SJCRH30 (cell line): ENCODE data around the gene A4GNT. TPM values are rescaled to one million over a fixed set of nuclear protein-coding genes. Genes with fewer than 3 reads are reported as not detected.
"Not testable (repeated sequence)": the region's sequence is repeated elsewhere in the genome, so short reads cannot be mapped to it uniquely, and the experiment has no call there.

Experiments
- DNase-seq, 2 experiments: peaks; one replicate each; pipeline ENCODE4 v3.0.0-alpha.2; 2015 to 2020
- H3K27ac ChIP-seq: fragments of 250-450 bp; sonication (Bioruptor Pico); 2 replicates; pipeline ENCODE4 v1.5.1; 2020; ENCODE audit warnings: mild to moderate bottlenecking, moderate library complexity
- H3K27me3 ChIP-seq: fragments of 250-450 bp; sonication (Bioruptor Pico); 2 replicates; pipeline ENCODE4 v1.5.1; 2020; ENCODE audit warnings: mild to moderate bottlenecking, moderate library complexity
- H3K36me3 ChIP-seq: fragments of 250-450 bp; sonication (Bioruptor Pico); 2 replicates; pipeline ENCODE4 v1.5.1; 2020; ENCODE audit warnings: mild to moderate bottlenecking, moderate library complexity
- H3K4me1 ChIP-seq: fragments of 250-450 bp; sonication (Bioruptor Pico); 2 replicates; pipeline ENCODE4 v1.5.1; 2020; ENCODE audit warnings: mild to moderate bottlenecking, moderate library complexity
- H3K4me3 ChIP-seq: fragments of 250-450 bp; sonication (Bioruptor Pico); 2 replicates; pipeline ENCODE4 v1.5.1; 2020; ENCODE audit warnings: mild to moderate bottlenecking, moderate library complexity
- H3K9me3 ChIP-seq: fragments of 250-450 bp; sonication (Bioruptor Pico); replicated peaks from 2 replicates; pipeline ENCODE4 v1.5.1; 2020; ENCODE audit warnings: mild to moderate bottlenecking, moderate library complexity
- total RNA-seq: library from RNA; depleted of rRNA; stranded (reverse); fragments of >200 nt; shearing (Covaris generic); gene quantifications from 2 replicates; pipeline ENCODE4 v1.2.3, GENCODE V29; 2014

A4GNT gene
- total RNA-seq, 1 experiment from 2014 or later: 0.16 TPM

DNA sequence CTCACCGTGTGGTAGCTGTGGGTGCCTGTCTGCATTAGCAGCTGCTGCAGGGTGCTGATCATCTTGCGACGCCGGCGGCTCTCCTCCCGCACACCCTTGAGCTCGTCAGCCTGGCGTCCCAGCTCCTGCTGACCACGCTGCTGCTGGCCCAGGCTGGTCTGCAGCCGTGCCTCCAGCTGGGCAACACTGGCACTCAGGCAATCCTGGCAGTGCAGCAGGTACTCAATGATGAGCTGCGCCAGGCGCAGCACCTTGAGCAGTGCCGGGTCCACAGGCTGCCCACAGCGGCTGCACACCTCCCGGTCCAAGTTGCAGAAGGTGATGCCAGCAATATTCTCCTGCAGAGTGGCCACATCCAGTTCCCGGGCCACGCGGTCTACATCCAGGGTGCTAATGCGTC, 28.7 kb downstream of the A4GNT start:
- Histone ChIP-seq H3K4me3 (no peak overlapping the region), H3K36me3 (peaks cover 13% of the 10 kb centered on the region), H3K4me1 (no peaks in the 10 kb centered on the region), H3K27me3 (no peaks in the 10 kb centered on the region), H3K27ac (no peak overlapping the region), H3K9me3 (no peaks in the 10 kb centered on the region)
- DNase-seq: no peak

DNA sequence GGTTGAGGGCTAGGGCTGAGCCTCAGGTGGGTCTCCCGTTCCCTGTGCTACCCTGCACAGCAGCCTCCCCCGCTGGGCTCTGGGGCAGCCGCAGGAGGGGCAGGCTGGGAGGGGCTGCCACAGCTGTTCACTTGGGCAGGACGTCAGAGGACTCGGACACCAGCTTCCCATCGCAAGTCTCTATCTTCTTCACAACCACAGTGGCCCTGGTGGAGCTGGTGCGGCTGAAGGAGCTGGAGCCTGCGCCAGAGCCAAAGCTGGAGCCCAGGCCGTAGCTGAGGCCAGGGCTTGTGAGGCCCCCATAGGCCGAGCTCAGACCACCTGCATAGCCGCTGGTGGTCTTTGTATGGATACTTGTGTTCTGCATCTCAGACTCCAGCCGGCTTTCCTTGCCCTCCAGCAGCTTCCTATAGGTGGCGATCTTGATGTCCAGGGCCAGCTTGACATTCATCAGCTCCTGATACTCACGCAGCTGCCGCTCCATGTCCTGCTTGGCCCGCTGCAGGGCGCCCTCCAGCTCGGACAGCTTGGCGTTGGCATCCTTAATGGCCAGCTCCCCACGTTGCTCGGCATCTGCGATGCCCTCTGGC, 30.7 kb downstream of the A4GNT start:
- not testable (repeated sequence) for H3K4me3 ChIP-seq, H3K9me3 ChIP-seq, H3K27ac ChIP-seq, H3K4me1 ChIP-seq, H3K27me3 ChIP-seq
- peaks cover 16% of the 10 kb centered on the region for H3K36me3 ChIP-seq
- DNase-seq: peak in 1 of 2 experiments; percentile 16

- Histone ChIP-seq H3K9me3 (no peaks in the 10 kb centered on the region), H3K4me1 (no peaks in the 10 kb centered on the region), H3K27ac (no peak overlapping the region), H3K36me3 (peaks cover 24% of the 10 kb centered on the region), H3K4me3 (no peak overlapping the region), H3K27me3 (no peaks in the 10 kb centered on the region)
- DNase-seq: no peak
Measured at GRCh38 chr3:138099417-138099816, 32.8 kb downstream of the A4GNT start.

DNA sequence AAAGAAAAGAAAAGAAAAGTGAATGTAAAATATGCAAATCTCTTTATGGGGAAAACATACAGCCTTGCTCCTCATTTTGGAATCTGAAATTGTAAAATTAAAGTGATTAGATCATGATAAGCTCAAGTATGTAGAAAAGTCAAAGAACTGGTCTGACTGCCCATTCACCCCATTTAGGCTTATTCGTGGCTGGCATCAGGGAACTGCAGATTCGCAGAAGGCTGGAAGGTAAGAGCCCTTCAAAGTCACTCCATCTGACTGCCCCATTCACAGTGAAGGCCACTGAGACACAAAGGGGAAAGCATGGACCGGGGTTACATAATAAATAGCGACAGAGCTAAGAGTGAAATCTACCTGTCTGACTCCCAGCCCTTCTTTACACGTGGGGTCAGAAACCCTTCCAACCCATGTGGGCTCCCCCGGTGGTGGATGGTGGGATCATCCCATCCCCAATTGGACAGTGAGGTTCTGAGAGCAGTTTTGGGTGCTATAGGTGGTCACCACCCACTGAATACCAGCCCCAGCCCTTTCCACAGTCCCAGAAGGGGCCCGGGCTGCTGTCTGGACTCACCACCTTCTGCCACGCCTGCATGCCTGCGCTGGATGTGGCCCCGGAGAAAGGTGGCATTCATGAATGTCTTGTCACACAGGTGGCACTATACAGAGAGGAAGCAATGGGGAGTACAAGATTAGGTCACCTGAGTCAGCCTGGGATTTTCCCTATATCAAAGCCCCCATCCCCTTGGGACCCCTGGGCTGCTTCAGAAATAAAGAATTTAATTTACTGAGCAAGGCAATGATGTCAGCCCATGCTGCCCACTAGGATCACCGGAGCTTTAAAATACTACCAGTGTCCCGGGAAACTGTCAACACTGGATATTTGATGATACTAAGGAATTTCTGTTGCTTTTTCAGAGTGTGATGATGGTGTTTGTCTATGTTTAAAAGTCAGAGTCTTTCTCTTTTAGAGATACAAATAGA, 34.7 kb downstream of the A4GNT start:
- Histone ChIP-seq H3K4me3 (no peak overlapping the region), H3K36me3 (peaks cover 17% of the 10 kb centered on the region), H3K4me1 (no peaks in the 10 kb centered on the region), H3K9me3 (no peaks in the 10 kb centered on the region), H3K27me3 (no peaks in the 10 kb centered on the region), H3K27ac (no peak overlapping the region)
- DNase-seq: peak in 1 of 2 experiments; percentile 24

DNA sequence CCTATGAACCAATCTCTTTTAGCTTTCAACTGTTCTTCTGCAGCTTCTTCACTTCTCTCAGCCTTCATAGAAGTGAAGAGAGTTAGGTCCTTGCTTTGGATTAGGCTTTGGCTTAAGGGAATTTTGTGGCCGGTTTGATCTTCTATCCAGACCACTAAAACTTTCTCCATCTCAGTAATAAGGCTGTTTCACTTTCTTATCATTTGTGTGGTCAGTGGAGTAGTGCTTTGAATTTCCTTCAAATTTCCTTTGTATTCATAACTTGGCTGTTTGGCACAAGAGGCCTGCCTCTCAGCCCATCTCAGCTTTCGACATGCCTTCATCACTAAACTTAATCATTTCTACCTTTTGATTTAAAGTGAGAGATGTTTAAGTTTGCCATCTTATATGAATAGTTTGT, 38.5 kb downstream of the A4GNT start:
- Histone ChIP-seq H3K27ac (no peak overlapping the region), H3K4me3 (no peak overlapping the region), H3K9me3 (no peaks in the 10 kb centered on the region), H3K4me1 (no peaks in the 10 kb centered on the region), H3K36me3 (peaks cover 24% of the 10 kb centered on the region), H3K27me3 (no peaks in the 10 kb centered on the region)
- DNase-seq: no peak

- H3K36me3 ChIP-seq: peaks cover 40% of the 10 kb centered on the region
Measured at GRCh38 chr3:138092023-138092422, 40.2 kb downstream of the A4GNT start.

DNA sequence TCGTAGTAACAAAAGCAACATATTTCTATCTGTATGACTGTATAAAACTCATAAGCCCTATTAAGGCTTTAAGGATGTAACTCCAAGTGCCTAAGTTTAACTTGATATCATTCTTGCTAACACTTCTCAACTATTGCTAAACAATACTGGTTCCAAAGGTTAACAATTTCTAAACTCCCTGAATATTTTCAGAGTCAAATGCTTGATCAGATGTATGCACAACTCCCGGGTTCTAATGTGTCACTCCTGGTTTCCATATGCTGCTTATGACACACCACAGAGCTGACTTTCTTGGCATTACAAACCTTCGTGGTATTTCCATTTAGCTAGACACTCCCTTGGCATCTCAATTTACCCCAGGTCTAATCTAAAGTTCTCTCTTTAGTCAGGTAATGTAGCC, 43.1 kb downstream of the A4GNT start:
- Histone ChIP-seq H3K27ac (no peak overlapping the region), H3K4me1 (no peaks in the 10 kb centered on the region), H3K36me3 (peaks cover 38% of the 10 kb centered on the region), H3K27me3 (no peaks in the 10 kb centered on the region), H3K9me3 (no peaks in the 10 kb centered on the region), H3K4me3 (no peak overlapping the region)
- no peak for DNase-seq

More at GRCh38 chr3:138092023-138092422, 40.2 kb downstream of the A4GNT start:
- H3K27me3 ChIP-seq: no peaks in the 10 kb centered on the region
- H3K27ac ChIP-seq: no peak overlapping the region
- no peaks in the 10 kb centered on the region for H3K9me3 ChIP-seq
- H3K4me3 ChIP-seq: no peak overlapping the region
- no peaks in the 10 kb centered on the region for H3K4me1 ChIP-seq
- DNase-seq: no peak

- not testable (repeated sequence) for DNase-seq, H3K9me3 ChIP-seq, H3K27ac ChIP-seq, H3K27me3 ChIP-seq, H3K4me3 ChIP-seq
- H3K36me3 ChIP-seq: peaks cover 34% of the 10 kb centered on the region
- H3K4me1 ChIP-seq: peaks cover 19% of the 10 kb centered on the region
Measured at GRCh38 chr3:138085745-138086144, 46.4 kb downstream of the A4GNT start.

GRCh38 chr3:138084196-138084595, 48.0 kb downstream of the A4GNT start:
- peaks cover 19% of the 10 kb centered on the region for H3K4me1 ChIP-seq
- no peak overlapping the region for H3K27ac ChIP-seq
- H3K9me3 ChIP-seq: no peaks in the 10 kb centered on the region
- no peak overlapping the region for H3K4me3 ChIP-seq
- no peak for DNase-seq
- H3K36me3 ChIP-seq: peaks cover 30% of the 10 kb centered on the region
- no peaks in the 10 kb centered on the region for H3K27me3 ChIP-seq

GRCh38 chr3:138082992-138083386, 49.2 kb downstream of the A4GNT start:
- peaks cover 22% of the 10 kb centered on the region for H3K36me3 ChIP-seq
- H3K9me3 ChIP-seq: no peaks in the 10 kb centered on the region
- peaks cover 19% of the 10 kb centered on the region for H3K4me1 ChIP-seq
- H3K27me3 ChIP-seq: no peaks in the 10 kb centered on the region
- no peak overlapping the region for H3K4me3 ChIP-seq
- no peak for DNase-seq
- H3K27ac ChIP-seq: no peak overlapping the region; the same call in 1 of the 2 replicates

DNA sequence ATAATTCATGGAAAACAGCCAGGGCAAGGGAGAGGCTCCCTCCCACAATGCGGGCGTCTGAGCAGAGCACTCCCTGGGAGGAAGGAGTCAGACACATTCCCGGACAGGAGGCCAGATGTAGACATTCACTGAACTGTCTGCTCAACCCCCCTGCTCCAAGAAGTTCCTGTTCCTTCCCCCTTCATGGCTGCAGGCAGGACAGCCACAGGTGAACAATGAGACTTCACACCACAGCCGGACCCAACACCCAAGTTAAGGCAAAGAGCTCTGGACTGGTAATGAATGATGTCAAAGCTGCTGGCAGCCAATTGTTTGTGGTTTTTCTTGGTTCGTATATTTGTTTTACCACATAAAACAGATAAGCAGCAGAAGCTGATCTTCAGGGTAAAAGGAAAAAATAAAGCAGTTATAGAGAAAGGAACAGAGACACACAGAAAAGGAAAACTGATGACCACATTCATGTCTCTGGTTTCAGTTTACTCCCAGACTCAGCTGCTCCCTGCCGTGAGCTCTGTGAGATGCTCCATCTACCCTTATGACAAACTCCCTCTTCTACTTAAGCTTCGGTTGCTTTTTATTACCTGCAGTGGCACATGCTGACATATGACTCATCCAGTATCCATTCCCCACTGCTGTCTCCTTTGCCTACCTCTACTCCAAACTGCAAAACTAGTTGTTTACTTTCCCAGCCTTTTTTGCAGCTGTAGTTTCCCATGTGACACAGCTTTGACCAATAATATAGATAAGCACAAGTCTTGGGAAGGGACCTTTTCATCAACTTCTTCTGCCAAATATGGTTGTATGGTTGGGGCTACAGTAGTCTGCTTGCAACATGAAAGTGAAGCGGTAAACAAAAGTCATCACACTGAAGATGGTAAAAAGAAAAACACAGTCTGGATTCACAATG, 49.9 kb downstream of the A4GNT start:
- Histone ChIP-seq H3K36me3 (peaks cover 16% of the 10 kb centered on the region), H3K27ac (peak overlapping the region; percentile 35), H3K27me3 (no peaks in the 10 kb centered on the region), H3K4me1 (peaks cover 19% of the 10 kb centered on the region), H3K9me3 (no peaks in the 10 kb centered on the region), H3K4me3 (no peak overlapping the region)
- DNase-seq: peak; percentile 59 to 74

DNA sequence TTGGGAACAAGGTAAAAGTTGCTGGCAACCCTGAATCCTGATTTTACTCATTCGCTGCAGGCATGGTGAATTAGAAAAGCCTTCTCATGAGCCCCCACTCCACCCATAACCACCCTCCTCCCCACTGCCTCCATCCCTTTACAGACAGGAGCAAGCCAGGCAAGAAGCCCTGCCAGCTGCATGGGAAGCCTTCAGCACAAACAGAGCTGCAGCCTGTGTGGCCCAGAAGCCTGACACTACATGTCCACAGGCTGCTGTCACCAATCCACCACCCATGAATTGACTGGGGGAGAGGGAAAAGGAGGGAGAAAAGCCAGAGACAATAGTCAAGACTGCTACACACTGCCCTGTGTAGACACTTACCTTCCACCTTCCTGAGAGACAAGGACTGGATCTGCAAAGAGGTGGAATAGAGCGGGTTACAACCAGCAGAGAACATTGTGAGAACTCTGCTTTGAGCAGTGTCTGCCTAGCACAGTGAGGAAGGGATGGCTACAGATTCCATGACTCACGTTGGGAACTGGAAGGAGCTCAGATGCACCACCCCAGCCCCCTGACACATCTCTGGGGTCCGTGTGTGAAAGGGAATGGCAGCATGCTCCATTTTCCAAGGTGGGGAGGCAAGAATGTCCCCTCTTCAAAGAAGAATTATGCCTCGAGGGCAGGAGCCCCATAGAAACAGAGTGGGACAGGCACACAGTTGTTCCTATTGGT, 50.7 kb downstream of the A4GNT start:
- H3K4me3 ChIP-seq: no peak overlapping the region

DNA sequence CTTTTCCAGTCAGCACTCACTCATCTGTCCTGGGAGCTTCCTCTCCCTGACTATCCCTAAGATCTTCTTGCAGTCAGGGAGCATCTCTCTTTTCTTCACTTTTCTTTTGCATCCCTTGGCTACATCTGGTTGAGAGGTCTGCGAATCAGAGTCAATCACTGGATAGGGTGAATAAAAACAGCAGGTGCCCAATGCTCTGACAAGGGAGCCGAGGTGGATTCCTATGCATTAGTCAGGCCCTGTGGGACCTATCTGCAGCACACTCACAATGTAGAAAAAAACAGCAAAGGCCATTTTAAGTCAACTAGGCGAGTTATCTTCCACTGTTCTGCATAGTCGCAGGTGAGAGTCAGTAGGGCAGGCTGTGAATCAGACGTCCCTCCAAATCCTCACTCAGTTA, 52.3 kb downstream of the A4GNT start:
- no peak overlapping the region for H3K27ac ChIP-seq
- no peak overlapping the region for H3K4me3 ChIP-seq
- no peaks in the 10 kb centered on the region for H3K27me3 ChIP-seq
- no peak for DNase-seq
- peaks cover 19% of the 10 kb centered on the region for H3K4me1 ChIP-seq
- no peaks in the 10 kb centered on the region; the same call in 1 of the 2 replicates for H3K9me3 ChIP-seq
- H3K36me3 ChIP-seq: peaks cover 18% of the 10 kb centered on the region

More for the DNA sequence above, 50.7 kb downstream of the A4GNT start:
- Histone ChIP-seq H3K27me3 (no peaks in the 10 kb centered on the region), H3K36me3 (peaks cover 10% of the 10 kb centered on the region), H3K4me1 (peaks cover 19% of the 10 kb centered on the region), H3K27ac (peak overlapping the region; percentile 35), H3K9me3 (no peaks in the 10 kb centered on the region; the same call in 1 of the 2 replicates)
- DNase-seq: peak; percentile 26 to 50

DNA sequence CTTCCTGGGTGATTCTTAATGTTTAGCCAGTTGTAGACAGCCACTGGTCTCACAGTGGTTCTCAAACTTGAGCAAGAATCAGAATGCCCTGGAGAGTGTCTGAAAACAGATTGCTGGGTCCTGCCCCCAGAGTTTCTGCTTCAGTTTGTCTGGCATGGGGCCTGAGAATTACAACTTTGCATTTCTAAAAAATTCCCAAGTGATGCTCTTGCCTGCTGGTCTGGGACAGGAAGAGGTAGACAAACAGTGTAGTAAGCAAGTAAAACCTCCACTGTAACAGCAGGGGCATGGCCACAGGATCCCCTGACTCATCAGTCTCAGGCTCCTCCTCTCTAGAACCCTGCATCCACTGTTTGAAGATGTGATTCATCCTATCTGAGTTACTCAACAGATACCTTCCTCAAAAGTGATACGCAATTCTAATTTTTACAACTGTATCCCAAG, 53.3 kb downstream of the A4GNT start:
- no peaks in the 10 kb centered on the region for H3K27me3 ChIP-seq
- H3K27ac ChIP-seq: no peak overlapping the region
- H3K9me3 ChIP-seq: no peaks in the 10 kb centered on the region; the same call in 1 of the 2 replicates
- peaks cover 19% of the 10 kb centered on the region for H3K4me1 ChIP-seq
- H3K4me3 ChIP-seq: no peak overlapping the region
- peak in 1 of 2 experiments; percentile 10 for DNase-seq
- peaks cover 16% of the 10 kb centered on the region for H3K36me3 ChIP-seq
